IPS DF 6.9 (cell line): ENCODE results near the gene PROSER3.
A peak's percentile ranks its signal among the peaks of the same experiment; 100 is the strongest.

ENCODE experiments used
- DNase-seq: peaks from one replicate; pipeline ENCODE4 v3.0.0-alpha.2; 2013; ENCODE audit warnings: low read depth, low spot score
- H3K27ac ChIP-seq: one replicate; pipeline ENCODE4 v1.5.1; 2013; ENCODE audit warnings: low read length, control low read depth
- H3K27me3 ChIP-seq: 2 replicates; pipeline ENCODE4 v1.6.1; 2013; ENCODE audit warnings: mild to moderate bottlenecking, low read length; ENCODE audit not compliant: control insufficient read depth, insufficient read depth
- H3K36me3 ChIP-seq: 2 replicates; pipeline ENCODE4 v1.6.1; 2013; ENCODE audit warnings: low read length; ENCODE audit not compliant: control insufficient read depth, insufficient read depth
- H3K4me1 ChIP-seq: 2 replicates; pipeline ENCODE4 v1.6.1; 2013; ENCODE audit warnings: low read length; ENCODE audit not compliant: control insufficient read depth, insufficient read depth
- H3K4me3 ChIP-seq: 2 replicates; pipeline ENCODE4 v1.5.1; 2013; ENCODE audit warnings: mild to moderate bottlenecking, low read length
- H3K9me3 ChIP-seq: 2 replicates; pipeline ENCODE4 v1.6.1; 2013; ENCODE audit warnings: low read length, inconsistent platforms; ENCODE audit not compliant: control insufficient read depth, insufficient read depth
- WGBS: extraction: QIAGEN DNeasy Blood & Tissue Kit; methylation state at CpG from one replicate; pipeline ENCODE4 v1.1.7; 2013; ENCODE audit warnings: mixed read lengths, missing lambda C conversion rate; ENCODE audit not compliant: insufficient read length, insufficient coverage; 5-methylcytosine and 5-hydroxymethylcytosine counted together

The PROSER3 gene

GRCh38 chr19:35746087-35746462 is 11.9 kb upstream of the PROSER3 start:
- WGBS: no CpG with 5 or more reads among the region's 4 CpGs
- Histone ChIP-seq H3K4me1 (no peaks in the 10 kb centered on the region), H3K4me3 (peak overlapping the region; percentile 69; the same call in 1 of the 2 replicates), H3K27me3 (no peaks in the 10 kb centered on the region), H3K36me3 (no peaks in the 10 kb centered on the region), H3K9me3 (no peaks in the 10 kb centered on the region), H3K27ac (no peak overlapping the region)
- no peak for DNase-seq

- Histone ChIP-seq H3K9me3 (no peaks in the 10 kb centered on the region), H3K27ac (no peak overlapping the region), H3K4me1 (no peaks in the 10 kb centered on the region), H3K27me3 (no peaks in the 10 kb centered on the region), H3K36me3 (no peaks in the 10 kb centered on the region), H3K4me3 (no peak overlapping the region)
- no peak for DNase-seq
- no CpG with 5 or more reads among the region's 5 CpGs for WGBS
Measured at GRCh38 chr19:35746531-35746930, 11.4 kb upstream of the PROSER3 start.

GRCh38 chr19:35748106-35749020 is 9.6 kb upstream of the PROSER3 start, which contains the start of gene LIN37:
TSS of gene LIN37 (plus strand) at chr19:35748576. CDS start at chr19:35748725, 149 bp downstream.
- H3K27me3 ChIP-seq: no peaks in the 10 kb centered on the region
- peak; percentile 97 for DNase-seq
- peak within 1 kb of the TSS; percentile 61; the same call in 1 of the 2 replicates for H3K4me3 ChIP-seq
- WGBS: no CpG with 5 or more reads among the region's 45 CpGs
- H3K36me3 ChIP-seq: no peaks in the 10 kb centered on the region
- no peak within 1 kb of the TSS for H3K27ac ChIP-seq
- no peaks in the 10 kb centered on the region for H3K4me1 ChIP-seq
- H3K9me3 ChIP-seq: no peaks in the 10 kb centered on the region

- no peaks in the 10 kb centered on the region for H3K36me3 ChIP-seq
- H3K27me3 ChIP-seq: no peaks in the 10 kb centered on the region
- H3K4me1 ChIP-seq: no peaks in the 10 kb centered on the region
- DNase-seq: no peak
- no peak overlapping the region for H3K4me3 ChIP-seq
- no CpG with 5 or more reads among the region's 5 CpGs for WGBS
- no peaks in the 10 kb centered on the region for H3K9me3 ChIP-seq
- no peak overlapping the region for H3K27ac ChIP-seq
Measured at GRCh38 chr19:35750167-35750566, 7.8 kb upstream of the PROSER3 start.

- no peak overlapping the region for H3K27ac ChIP-seq
- H3K4me3 ChIP-seq: no peak overlapping the region
- no peaks in the 10 kb centered on the region for H3K9me3 ChIP-seq
- WGBS: no CpG with 5 or more reads among the region's 14 CpGs
- no peak for DNase-seq
- H3K36me3 ChIP-seq: no peaks in the 10 kb centered on the region
- no peaks in the 10 kb centered on the region for H3K27me3 ChIP-seq
- H3K4me1 ChIP-seq: no peaks in the 10 kb centered on the region
Measured at GRCh38 chr19:35751839-35752745, 5.9 kb upstream of the PROSER3 start.

- no CpG with 5 or more reads among the region's 20 CpGs for WGBS
- 0 out of 2 replicates have a peak, but pooled peaks cover 2% of the 10 kb centered on the region for H3K4me1 ChIP-seq
- no peaks in the 10 kb centered on the region for H3K36me3 ChIP-seq
- no peaks in the 10 kb centered on the region for H3K27me3 ChIP-seq
- no peak overlapping the region for H3K4me3 ChIP-seq
- no peak for DNase-seq
- H3K9me3 ChIP-seq: no peaks in the 10 kb centered on the region
- no peak overlapping the region for H3K27ac ChIP-seq
Measured at GRCh38 chr19:35752746-35753350, 5.1 kb upstream of the PROSER3 start.

- Histone ChIP-seq H3K9me3 (no peaks in the 10 kb centered on the region), H3K4me1 (0 out of 2 replicates have a peak, but pooled peaks cover 2% of the 10 kb centered on the region), H3K4me3 (no peak overlapping the region), H3K27me3 (no peaks in the 10 kb centered on the region), H3K27ac (no peak overlapping the region), H3K36me3 (no peaks in the 10 kb centered on the region)
- WGBS: no CpG with 5 or more reads among the region's 20 CpGs
- no peak for DNase-seq
Measured at GRCh38 chr19:35753634-35754369, 4.2 kb upstream of the PROSER3 start.

GRCh38 chr19:35754370-35755130 is 3.4 kb upstream of the PROSER3 start:
- Histone ChIP-seq H3K27me3 (no peaks in the 10 kb centered on the region), H3K4me1 (0 out of 2 replicates have a peak, but pooled peaks cover 2% of the 10 kb centered on the region), H3K27ac (no peak overlapping the region), H3K36me3 (no peaks in the 10 kb centered on the region), H3K4me3 (no peak overlapping the region), H3K9me3 (no peaks in the 10 kb centered on the region)
- WGBS: no CpG with 5 or more reads among the region's 13 CpGs
- DNase-seq: no peak

- peak overlapping the region; percentile 69; the same call in 1 of the 2 replicates for H3K4me3 ChIP-seq
- no peak overlapping the region for H3K27ac ChIP-seq
Measured at GRCh38 chr19:35755131-35755549, 2.8 kb upstream of the PROSER3 start.

More at GRCh38 chr19:35755131-35755549, 2.8 kb upstream of the PROSER3 start:
- Histone ChIP-seq H3K36me3 (no peaks in the 10 kb centered on the region), H3K27me3 (no peaks in the 10 kb centered on the region), H3K9me3 (no peaks in the 10 kb centered on the region), H3K4me1 (0 out of 2 replicates have a peak, but pooled peaks cover 2% of the 10 kb centered on the region)
- DNase-seq: no peak
- no CpG with 5 or more reads among the region's 17 CpGs for WGBS
